IMR-90 (cell line): Measurements from ENCODE around the gene BGN. TPM values are rescaled to one million over a fixed set of nuclear protein-coding genes. Genes with fewer than 3 reads are reported as not detected.

Experiments
- polyA plus RNA-seq, 3 experiments: library from polyadenylated mRNA; depleted of rRNA; stranded (reverse); fragments of >200 nt; gene quantifications; 2 replicates each; pipeline ENCODE4 v1.2.3, GENCODE V29; 2012; ENCODE audit warnings: low replicate concordance in 1 of 3
- total RNA-seq: library from RNA; depleted of rRNA; stranded (reverse); fragments of >200 nt; gene quantifications from 2 replicates; pipeline ENCODE4 v1.2.3, GENCODE V29; 2012; rRNA removed

BGN gene
- total and polyA plus RNA-seq, 2 of the 4 experiments (the other 2 are of a cell fraction) = 11.3 to 298 TPM

Other genes starting within 250 kb of the BGN start
- not detected in 2 replicates for gene PNMA6F, start 173.2 kb upstream of the BGN start, total RNA-seq
- not detected in 2 replicates for gene PNMA6F, start 173.2 kb upstream of the BGN start, polyA plus RNA-seq (2012; rRNA removed)
- 6.6 and 8.3 TPM in 2 replicates for gene ZNF275, start 160.8 kb upstream of the BGN start, total RNA-seq
- gene ZNF275, start 160.8 kb upstream of the BGN start, polyA plus RNA-seq (2012; rRNA removed) = 9.4 and 9.7 TPM in 2 replicates
- not detected in 2 replicates for gene PNMA6E, start 93.6 kb upstream of the BGN start, total RNA-seq
- gene PNMA6E, start 93.6 kb upstream of the BGN start, polyA plus RNA-seq (2012; rRNA removed) = not detected in 2 replicates
- under 0.01 TPM in 2 replicates for gene ZFP92, start 83.5 kb upstream of the BGN start, total RNA-seq
- 0.03 and 0.04 TPM in 2 replicates for gene ZFP92, start 83.5 kb upstream of the BGN start, polyA plus RNA-seq (2012; rRNA removed)
- gene TREX2, start 48.9 kb upstream of the BGN start, total RNA-seq = 0.36 and 0.56 TPM in 2 replicates
- gene TREX2, start 48.9 kb upstream of the BGN start, polyA plus RNA-seq (2012; rRNA removed) = 0.84 and 1.1 TPM in 2 replicates
- gene HAUS7, start 24.4 kb upstream of the BGN start, total RNA-seq = 10.8 TPM in 2 replicates
- 25.9 and 27.7 TPM in 2 replicates for gene HAUS7, start 24.4 kb upstream of the BGN start, polyA plus RNA-seq (2012; rRNA removed)
- under 0.01 TPM in 1 of 2 replicates, not detected in the other for gene ATP2B3, start 22.7 kb downstream of the BGN start, total RNA-seq
- gene ATP2B3, start 22.7 kb downstream of the BGN start, polyA plus RNA-seq (2012; rRNA removed) = 0.03 and 0.06 TPM in 2 replicates
- gene CCNQ, start 104.2 kb downstream of the BGN start, total RNA-seq = 26.9 and 27.6 TPM in 2 replicates
- 35.2 and 39.1 TPM in 2 replicates for gene CCNQ, start 104.2 kb downstream of the BGN start, polyA plus RNA-seq (2012; rRNA removed)
- gene DUSP9, start 152.2 kb downstream of the BGN start, total RNA-seq = under 0.01 TPM in 2 replicates
- gene DUSP9, start 152.2 kb downstream of the BGN start, polyA plus RNA-seq (2012; rRNA removed) = 0.09 and 0.16 TPM in 2 replicates
- gene PNCK, start 178.8 kb downstream of the BGN start, total RNA-seq = 0.18 TPM in 1 of 2 replicates, not detected in the other
- gene PNCK, start 178.8 kb downstream of the BGN start, polyA plus RNA-seq (2012; rRNA removed) = 0.13 and 0.22 TPM in 2 replicates
- 6.7 and 7.2 TPM in 2 replicates for gene SLC6A8, start 192.9 kb downstream of the BGN start, total RNA-seq
- 21.1 and 25.5 TPM in 2 replicates for gene SLC6A8, start 192.9 kb downstream of the BGN start, polyA plus RNA-seq (2012; rRNA removed)
- gene BCAP31, start 229.4 kb downstream of the BGN start, total RNA-seq = 166 and 244 TPM in 2 replicates
- gene BCAP31, start 229.4 kb downstream of the BGN start, polyA plus RNA-seq (2012; rRNA removed) = 125 and 131 TPM in 2 replicates
- 4.3 and 4.7 TPM in 2 replicates for gene ABCD1, start 229.9 kb downstream of the BGN start, total RNA-seq
- 7.0 and 8.3 TPM in 2 replicates for gene ABCD1, start 229.9 kb downstream of the BGN start, polyA plus RNA-seq (2012; rRNA removed)